ENCODE results near the gene TPM4.

- TF ChIP-seq CTCF (conservative IDR thresholded peaks at IDR 0.05), result no peak; the same call in 1 of the 2 replicates
- TF ChIP-seq EZH2 (IDR thresholded peaks at IDR 0.05; ENCODE audit: low read depth), result no peak
Measured at GRCh38 chr19:16070366-16070990, 5.8 kb upstream of the TPM4 start.

Data from PC-9 (cell line).